MCF 10A (cell line): ENCODE results near the gene BANP. TPM values are rescaled to one million over a fixed set of nuclear protein-coding genes. Genes with fewer than 3 reads are reported as not detected.
"Not testable (repeated sequence)": the region's sequence is repeated elsewhere in the genome, so short reads cannot be mapped to it uniquely, and the experiment has no call there.

Experiments used
- BruUV-seq: library from RNA; stranded (reverse); fragments of 400-500 nt; replicated peaks from 2 replicates; lab custom pipeline; 2021; lab: Mats Ljungman, UMichigan
- CTCF ChIA-PET: fragments of 300-600 bp; sonication (Branson Sonifier 250); formaldehyde crosslinking; extraction: SDS; loops from one replicate; lab custom pipeline; 2021; ENCODE audit warnings: antibody characterized with exemption, inconsistent platforms; lab: Yijun Ruan, JAX
- POLR2A ChIA-PET: fragments of 300-600, 350-650 bp; sonication (Branson Sonifier 250); formaldehyde crosslinking; extraction: SDS; loops from one replicate; lab custom pipeline; 2020; ENCODE audit warnings: antibody characterized with exemption, inconsistent platforms; lab: Yijun Ruan, JAX
- DNase-seq: peaks from one replicate; pipeline ENCODE4 v3.0.0-alpha.2; 2018; ENCODE audit not compliant: unreplicated experiment
- H3K27ac Mint-ChIP-seq: one replicate; pipeline ENCODE4 v1.8.0; 2022; ENCODE audit warnings: mild to moderate bottlenecking, low read depth, mixed read lengths; ENCODE audit not compliant: unreplicated experiment
- H3K27me3 Mint-ChIP-seq: one replicate; pipeline ENCODE4 v1.8.0; 2022; ENCODE audit warnings: mixed read lengths; ENCODE audit not compliant: insufficient read depth, unreplicated experiment
- H3K36me3 Mint-ChIP-seq: one replicate; pipeline ENCODE4 v1.8.0; 2022; ENCODE audit warnings: mild to moderate bottlenecking, moderate library complexity, mixed read lengths; ENCODE audit not compliant: insufficient read depth, unreplicated experiment
- H3K4me1 Mint-ChIP-seq: one replicate; pipeline ENCODE4 v1.8.0; 2022; ENCODE audit warnings: mixed read lengths; ENCODE audit not compliant: insufficient read depth, unreplicated experiment
- H3K4me3 Mint-ChIP-seq: one replicate; pipeline ENCODE4 v1.8.0; 2022; ENCODE audit warnings: mild to moderate bottlenecking, moderate library complexity, mixed read lengths; ENCODE audit not compliant: unreplicated experiment
- H3K9me3 Mint-ChIP-seq: one replicate; pipeline ENCODE4 v1.8.0; 2022; ENCODE audit warnings: mixed read lengths; ENCODE audit not compliant: unreplicated experiment
- CTCF ChIP-seq: fragments of 200-600 bp; IDR thresholded peaks from one replicate; pipeline ENCODE4 v1.8.0; 2022; ENCODE audit warnings: antibody characterized with exemption, mild to moderate bottlenecking; ENCODE audit not compliant: unreplicated experiment
- intact Hi-C: fragments of 100-400 bp; cut with micrococcal nuclease; formaldehyde crosslinking; loops from 2 replicates; pipeline ENCODE4 v1.14.1; 2022
- total RNA-seq: library from RNA; stranded (reverse); gene quantifications from 2 replicates; pipeline ENCODE4 v1.2.3, GENCODE V29; 2022

The BANP gene
- total RNA-seq, 1 experiment from 2014 or later, result 38.2 TPM

- H3K9me3 Mint-ChIP-seq, H3K4me3 Mint-ChIP-seq, H3K36me3 Mint-ChIP-seq, H3K4me1 Mint-ChIP-seq, H3K27ac Mint-ChIP-seq, POLR2A ChIA-PET, BruUV-seq: not testable (repeated sequence)
- peak; percentile 92 for TF ChIP-seq CTCF
- peak; percentile 64 for DNase-seq
- H3K27me3 Mint-ChIP-seq, result peaks cover 27% of the 10 kb centered on the region
- intact Hi-C loops, result loop anchor here (1.0 to 5.0 kb wide), 2 partner anchors 37 to 131 kb away; no protein-coding TSS in a partner anchor
- CTCF ChIA-PET, result interaction anchor here (0.5 to 2.6 kb wide), 12 partner anchors 33 to 167 kb away, joined by 3 to 8 read pairs (median 3); no protein-coding TSS in a partner anchor
These were observed 41.9 kb upstream of the BANP start for GRCh38 chr16:87909203-87909935.

GRCh38 chr16:87911106-87911763 is 40.0 kb upstream of the BANP start:
- H3K9me3 Mint-ChIP-seq, H3K36me3 Mint-ChIP-seq, intact Hi-C loops, BruUV-seq, DNase-seq, H3K4me1 Mint-ChIP-seq, POLR2A ChIA-PET, H3K4me3 Mint-ChIP-seq, H3K27ac Mint-ChIP-seq: not testable (repeated sequence)
- H3K27me3 Mint-ChIP-seq, result peaks cover 33% of the 10 kb centered on the region
- CTCF ChIA-PET, result interaction anchor here (0.6 to 1.5 kb wide), 3 partner anchors 22 to 448 kb away, joined by 3 to 4 read pairs (median 3); no protein-coding TSS in a partner anchor

- CTCF ChIA-PET, H3K4me1 Mint-ChIP-seq, POLR2A ChIA-PET, H3K9me3 Mint-ChIP-seq, H3K36me3 Mint-ChIP-seq, DNase-seq, H3K4me3 Mint-ChIP-seq, BruUV-seq, H3K27ac Mint-ChIP-seq, intact Hi-C loops: not testable (repeated sequence)
- H3K27me3 Mint-ChIP-seq, result peaks cover 33% of the 10 kb centered on the region
These were observed 38.5 kb upstream of the BANP start for GRCh38 chr16:87912691-87913090.

GRCh38 chr16:87914021-87914725 is 37.1 kb upstream of the BANP start:
- POLR2A ChIA-PET, H3K4me1 Mint-ChIP-seq, H3K9me3 Mint-ChIP-seq, BruUV-seq, H3K4me3 Mint-ChIP-seq, H3K27ac Mint-ChIP-seq, intact Hi-C loops, DNase-seq, H3K36me3 Mint-ChIP-seq: not testable (repeated sequence)
- H3K27me3 Mint-ChIP-seq, result peaks cover 27% of the 10 kb centered on the region
- CTCF ChIA-PET, result interaction anchor here (0.6 to 0.9 kb wide), 3 partner anchors 13 to 145 kb away, joined by 3 read pairs; no protein-coding TSS in a partner anchor

- POLR2A ChIA-PET, result no interaction called here
- Mint-ChIP-seq H3K36me3 (no peaks in the 10 kb centered on the region), H3K9me3 (no peaks in the 10 kb centered on the region), H3K27me3 (peaks cover 23% of the 10 kb centered on the region), H3K4me3 (no peak overlapping the region), H3K4me1 (no peaks in the 10 kb centered on the region), H3K27ac (no peak overlapping the region)
- no peak for TF ChIP-seq CTCF
- intact Hi-C loops, result no loop called here
- CTCF ChIA-PET, result interaction anchor here (0.6 to 0.9 kb wide), 3 partner anchors 14 to 537 kb away, joined by 3 to 4 read pairs (median 3); no protein-coding TSS in a partner anchor
- no peak for DNase-seq
- BruUV-seq, result no TSS peak
These were observed 36.4 kb upstream of the BANP start for GRCh38 chr16:87914812-87915211.
